Mesendoderm (in vitro differentiated cells): ENCODE data around the gene CD244.
"Not testable (repeated sequence)": the region's sequence is repeated elsewhere in the genome, so short reads cannot be mapped to it uniquely, and the experiment has no call there.

Source experiments
- DNase-seq: peaks from one replicate; pipeline ENCODE4 v3.0.0; 2013
- H2AK5ac ChIP-seq: 2 replicates; pipeline ENCODE4 v1.6.1; 2013; ENCODE audit warnings: low read length, inconsistent platforms
- H2BK120ac ChIP-seq: 2 replicates; pipeline ENCODE4 v1.6.1; 2013; ENCODE audit warnings: low read depth, mild to moderate bottlenecking, low read length, moderate library complexity, mixed read lengths
- H2BK15ac ChIP-seq: replicated peaks from 2 replicates; pipeline ENCODE4 v1.6.1; 2013; ENCODE audit warnings: low read depth, mild to moderate bottlenecking, moderate library complexity
- H2BK5ac ChIP-seq: 2 replicates; pipeline ENCODE4 v1.6.1; 2013; ENCODE audit warnings: low read length, inconsistent platforms
- H3K18ac ChIP-seq: 2 replicates; pipeline ENCODE4 v1.6.1; 2013; ENCODE audit warnings: mild to moderate bottlenecking, low read length, mixed read lengths
- H3K23ac ChIP-seq: one replicate; pipeline ENCODE4 v1.6.1; 2013; ENCODE audit warnings: low read length
- H3K27ac ChIP-seq: 2 replicates; pipeline ENCODE4 v1.5.1; 2013; ENCODE audit warnings: low read depth, mild to moderate bottlenecking, inconsistent platforms, low read length, moderate library complexity
- H3K27me3 ChIP-seq: 2 replicates; pipeline ENCODE4 v1.6.1; 2013; ENCODE audit warnings: low read length, control low read depth, mild to moderate bottlenecking, inconsistent platforms; ENCODE audit not compliant: insufficient read depth, poor library complexity
- H3K36me3 ChIP-seq: 2 replicates; pipeline ENCODE4 v1.6.1; 2013; ENCODE audit warnings: low read length, inconsistent platforms; ENCODE audit not compliant: control insufficient read depth, insufficient read depth
- H3K4ac ChIP-seq: one replicate; pipeline ENCODE4 v1.6.1; 2013; ENCODE audit warnings: low read depth, mild to moderate bottlenecking, low read length, moderate library complexity
- H3K4me1 ChIP-seq: 2 replicates; pipeline ENCODE4 v1.6.1; 2013; ENCODE audit warnings: low read depth, low read length, inconsistent platforms; ENCODE audit not compliant: control insufficient read depth
- H3K4me2 ChIP-seq: 2 replicates; pipeline ENCODE4 v1.6.1; 2013; ENCODE audit warnings: low read length
- H3K4me3 ChIP-seq: 2 replicates; pipeline ENCODE4 v1.5.1; 2013; ENCODE audit warnings: mild to moderate bottlenecking, low read length
- H3K56ac ChIP-seq: one replicate; pipeline ENCODE4 v1.6.1; 2013; ENCODE audit warnings: low read length
- H3K79me1 ChIP-seq: 2 replicates; pipeline ENCODE4 v1.6.1; 2013; ENCODE audit warnings: low read length, inconsistent platforms
- H3K79me2 ChIP-seq: 2 replicates; pipeline ENCODE4 v1.6.1; 2013; ENCODE audit warnings: mild to moderate bottlenecking, low read length; ENCODE audit not compliant: control insufficient read depth, insufficient read depth
- H3K9ac ChIP-seq: 2 replicates; pipeline ENCODE4 v1.6.1; 2013; ENCODE audit warnings: low read length, inconsistent platforms
- H4K5ac ChIP-seq: one replicate; pipeline ENCODE4 v1.6.1; 2013; ENCODE audit warnings: low read length
- H4K8ac ChIP-seq: one replicate; pipeline ENCODE4 v1.6.1; 2013; ENCODE audit warnings: low read depth, mild to moderate bottlenecking, control low read depth, low read length, moderate library complexity
- WGBS: extraction: QIAGEN DNeasy Blood & Tissue Kit; methylation state at CpG from one replicate; pipeline ENCODE4 v1.1.7; 2013; ENCODE audit warnings: low lambda C conversion rate, missing lambda C conversion rate; ENCODE audit not compliant: insufficient coverage; ENCODE audit errors: extremely low coverage; 5-methylcytosine and 5-hydroxymethylcytosine counted together

The CD244 gene

DNA sequence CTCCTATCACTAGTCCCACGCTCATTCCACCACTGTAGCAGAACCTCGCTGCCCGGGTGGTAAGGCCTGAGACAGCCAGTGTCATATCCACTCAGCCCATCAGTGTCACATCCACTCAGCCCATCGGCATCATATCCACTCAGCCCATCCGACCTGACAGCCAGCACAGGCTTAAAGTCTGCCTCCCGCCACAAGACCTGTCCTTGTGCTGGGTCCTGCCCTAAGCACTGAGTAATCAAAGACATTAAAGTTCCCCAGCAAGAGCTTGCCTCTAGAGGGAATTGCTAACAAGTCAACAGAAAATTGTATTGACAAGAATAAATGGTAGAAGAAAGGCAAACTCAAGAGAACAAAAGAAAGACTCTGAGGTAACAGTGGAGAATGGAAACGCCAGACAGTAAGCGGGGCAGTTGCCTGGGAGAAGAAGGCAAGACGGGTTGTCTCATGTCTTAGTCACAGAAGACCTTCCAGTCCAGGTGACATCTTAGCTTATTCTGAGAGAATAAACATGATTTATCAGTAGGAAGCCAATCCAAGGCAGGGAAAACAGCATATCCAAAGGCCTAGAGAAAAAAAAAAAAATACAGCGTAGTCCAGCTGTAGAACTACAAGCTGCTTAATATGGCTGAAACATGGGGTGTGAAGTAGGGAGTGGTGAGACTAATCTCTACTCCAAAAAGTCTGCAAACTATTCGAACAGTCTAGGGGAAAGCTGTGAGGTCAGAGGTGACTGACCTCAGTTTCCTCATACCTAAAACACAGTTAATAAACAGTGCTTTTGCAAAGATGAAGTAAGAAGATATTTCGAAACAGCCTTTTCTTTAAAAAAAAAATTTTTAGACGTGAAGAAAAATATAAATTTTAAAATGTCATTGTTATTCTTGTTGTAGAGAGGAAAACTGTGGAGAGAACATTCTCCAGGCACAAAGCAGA, 21.2 kb upstream of the CD244 start:
- no peak overlapping the region for H2BK120ac ChIP-seq
- H3K27ac ChIP-seq = no peak overlapping the region

DNA sequence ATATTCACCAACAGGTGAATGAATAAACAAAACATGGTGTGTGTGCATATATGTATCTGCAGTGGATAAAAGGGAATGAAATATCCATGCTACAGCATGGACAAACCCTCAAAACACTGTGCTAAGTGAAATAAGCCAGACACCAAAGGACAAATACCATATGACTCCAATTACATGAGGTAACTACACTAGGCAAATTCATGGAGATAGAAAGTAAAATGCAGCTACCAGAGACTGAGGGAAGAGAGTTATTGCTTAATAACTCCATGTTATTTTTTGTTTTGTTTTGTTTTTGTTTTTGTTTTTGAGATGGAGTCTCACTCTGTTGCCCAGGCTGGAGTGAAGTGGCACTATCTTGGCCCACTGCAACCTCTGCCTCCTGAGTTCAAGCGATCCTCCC, 19.9 kb upstream of the CD244 start:
- Histone ChIP-seq H3K4me3 (no peak overlapping the region), H3K4me1 (no peaks in the 10 kb centered on the region), H3K79me1 (no peaks in the 10 kb centered on the region), H3K18ac (no peak overlapping the region), H4K8ac (no peak overlapping the region), H3K27ac (no peak overlapping the region), H3K79me2 (no peaks in the 10 kb centered on the region), H4K5ac (no peak overlapping the region), H2BK15ac (no peak overlapping the region), H3K27me3 (no peaks in the 10 kb centered on the region), H3K36me3 (no peaks in the 10 kb centered on the region), H3K4ac (no peak overlapping the region), H3K9ac (no peak overlapping the region), H3K56ac (no peak overlapping the region), H3K23ac (no peak overlapping the region), H2AK5ac (no peak overlapping the region), H3K4me2 (no peak overlapping the region), H2BK120ac (no peak overlapping the region), H2BK5ac (no peak overlapping the region)
- no peak for DNase-seq
- WGBS = no CpG with 5 or more reads among the region's 1 CpG

More for the DNA sequence above, 21.2 kb upstream of the CD244 start:
- Histone ChIP-seq H3K4me2 (no peak overlapping the region), H3K4me1 (no peaks in the 10 kb centered on the region), H4K5ac (no peak overlapping the region), H3K36me3 (no peaks in the 10 kb centered on the region), H3K56ac (no peak overlapping the region), H3K4me3 (no peak overlapping the region), H2BK5ac (no peak overlapping the region), H3K9ac (no peak overlapping the region), H2BK15ac (no peak overlapping the region), H3K4ac (no peak overlapping the region), H3K79me2 (no peaks in the 10 kb centered on the region), H3K79me1 (no peaks in the 10 kb centered on the region), H3K23ac (no peak overlapping the region), H4K8ac (no peak overlapping the region), H3K18ac (no peak overlapping the region), H2AK5ac (no peak overlapping the region), H3K27me3 (no peaks in the 10 kb centered on the region)
- WGBS = 100% methylated on average over 2 of the region's 13 CpGs
- DNase-seq = no peak

DNA sequence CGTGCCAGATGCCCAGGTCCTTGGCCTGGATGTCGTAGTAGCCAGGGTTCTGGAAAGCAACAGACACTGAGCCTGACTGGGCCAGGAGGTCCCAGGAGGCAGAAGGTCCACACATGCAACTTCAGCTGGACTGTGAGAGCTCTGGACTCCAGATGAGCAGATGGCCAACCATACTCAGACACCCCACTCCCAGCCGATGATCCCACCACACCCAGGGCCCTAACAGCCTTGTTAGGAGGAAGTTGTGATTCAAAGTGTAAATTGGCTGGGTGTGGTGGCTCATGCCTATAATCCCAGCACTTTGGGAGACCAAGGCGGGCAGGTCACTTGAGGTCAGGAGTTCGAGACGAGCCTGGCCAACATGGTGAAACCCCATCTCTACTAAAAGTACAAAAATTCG, 18.6 kb upstream of the CD244 start:
- H2AK5ac ChIP-seq, H3K23ac ChIP-seq, H3K4me3 ChIP-seq, H3K4me2 ChIP-seq, H3K27me3 ChIP-seq, H3K36me3 ChIP-seq, H2BK5ac ChIP-seq, H2BK120ac ChIP-seq, H3K9ac ChIP-seq, DNase-seq, H2BK15ac ChIP-seq, H4K5ac ChIP-seq, H3K27ac ChIP-seq, H3K4me1 ChIP-seq, H3K79me2 ChIP-seq, H3K4ac ChIP-seq, H3K79me1 ChIP-seq, H4K8ac ChIP-seq, H3K56ac ChIP-seq, H3K18ac ChIP-seq: not testable (repeated sequence)
- WGBS = no CpG with 5 or more reads among the region's 7 CpGs

DNA sequence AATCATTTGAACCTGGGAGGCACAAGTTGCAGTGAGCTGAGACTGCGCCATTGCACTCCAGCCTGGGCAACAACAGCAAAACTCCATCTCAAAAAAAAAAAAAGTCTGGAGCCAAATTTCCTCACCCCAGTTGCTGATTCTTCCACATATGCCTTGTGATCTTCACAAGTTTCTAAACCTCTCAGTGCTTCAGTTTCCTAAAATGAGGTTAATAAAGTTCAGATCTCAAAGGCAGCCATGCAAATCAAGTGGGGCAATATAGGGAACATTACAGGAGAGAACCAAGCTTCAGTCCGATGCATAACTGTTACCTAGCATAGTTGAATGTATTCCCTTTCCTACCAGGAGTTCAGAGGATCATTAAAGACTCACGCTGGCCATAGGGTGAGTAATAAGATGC, 17.5 kb upstream of the CD244 start:
- Histone ChIP-seq H3K56ac (no peak overlapping the region), H3K36me3 (no peaks in the 10 kb centered on the region), H3K79me1 (no peaks in the 10 kb centered on the region), H2BK5ac (no peak overlapping the region), H4K8ac (no peak overlapping the region), H3K23ac (no peak overlapping the region), H3K4me1 (no peaks in the 10 kb centered on the region), H3K4ac (no peak overlapping the region), H3K18ac (no peak overlapping the region), H2BK120ac (no peak overlapping the region), H3K79me2 (no peaks in the 10 kb centered on the region), H3K9ac (no peak overlapping the region), H3K27me3 (no peaks in the 10 kb centered on the region), H3K4me3 (no peak overlapping the region), H2BK15ac (no peak overlapping the region), H3K27ac (no peak overlapping the region), H3K4me2 (no peak overlapping the region), H2AK5ac (no peak overlapping the region), H4K5ac (no peak overlapping the region)
- WGBS = no CpG with 5 or more reads among the region's 3 CpGs
- no peak for DNase-seq

DNA sequence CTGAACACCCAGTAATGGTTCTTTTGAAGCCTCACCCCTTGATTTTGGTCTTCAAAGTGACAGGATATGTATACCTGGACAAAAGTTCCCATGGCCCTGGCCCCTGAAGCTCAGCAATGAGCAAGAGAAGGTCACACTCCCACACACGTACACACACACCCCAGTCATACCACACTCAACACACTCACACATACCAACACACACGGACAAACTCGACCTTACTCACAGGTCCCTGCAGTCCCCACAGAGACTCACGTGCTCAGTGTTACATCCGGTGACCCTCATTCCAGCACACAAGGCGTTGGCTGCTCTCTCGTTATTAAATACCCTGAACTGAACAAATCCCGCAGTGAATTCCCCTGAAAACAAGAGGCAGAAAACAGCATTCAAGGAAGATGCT, 16.4 kb upstream of the CD244 start:
- Histone ChIP-seq H3K23ac (no peak overlapping the region), H4K5ac (no peak overlapping the region), H3K27ac (no peak overlapping the region), H3K56ac (no peak overlapping the region), H3K4me3 (no peak overlapping the region), H3K9ac (no peak overlapping the region), H3K4me2 (no peak overlapping the region), H2AK5ac (no peak overlapping the region), H2BK120ac (no peak overlapping the region), H3K79me1 (no peaks in the 10 kb centered on the region), H3K4ac (no peak overlapping the region), H2BK5ac (no peak overlapping the region), H3K18ac (no peak overlapping the region), H3K27me3 (no peaks in the 10 kb centered on the region), H2BK15ac (no peak overlapping the region), H3K36me3 (no peaks in the 10 kb centered on the region), H4K8ac (no peak overlapping the region), H3K4me1 (no peaks in the 10 kb centered on the region), H3K79me2 (no peaks in the 10 kb centered on the region)
- DNase-seq = no peak
- no CpG with 5 or more reads among the region's 8 CpGs for WGBS

DNA sequence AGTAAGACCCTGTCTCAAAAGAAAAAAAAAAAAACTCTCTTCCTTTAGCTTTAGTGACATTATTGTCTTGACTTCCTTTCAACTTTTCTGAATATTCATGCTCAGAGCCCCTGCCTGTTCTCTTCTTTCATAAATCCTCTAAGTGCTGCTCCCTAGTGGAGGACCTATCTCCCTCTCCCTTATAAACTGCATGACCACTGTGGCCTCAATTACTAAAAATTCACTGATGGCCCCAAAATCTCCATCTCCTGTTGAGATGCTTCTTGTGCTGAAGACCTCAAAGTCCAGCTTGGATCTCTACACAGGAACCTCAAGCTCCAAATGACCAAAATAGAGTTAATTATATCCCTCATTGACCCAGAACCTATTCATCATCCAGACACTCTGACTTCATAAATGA, 14.5 kb upstream of the CD244 start:
- peak; percentile 46 for DNase-seq
- H3K27ac ChIP-seq = no peak overlapping the region
- no peak overlapping the region for H3K56ac ChIP-seq
- no peak overlapping the region for H4K5ac ChIP-seq
- no peak overlapping the region for H2BK5ac ChIP-seq
- H2BK120ac ChIP-seq = no peak overlapping the region
- no peaks in the 10 kb centered on the region for H3K27me3 ChIP-seq
- H3K4me3 ChIP-seq = no peak overlapping the region
- no peak overlapping the region for H3K4me2 ChIP-seq
- no peak overlapping the region for H2BK15ac ChIP-seq
- H3K9ac ChIP-seq = no peak overlapping the region
- no peak overlapping the region for H3K18ac ChIP-seq
- no peak overlapping the region for H3K23ac ChIP-seq
- H3K79me1 ChIP-seq = no peaks in the 10 kb centered on the region
- no peaks in the 10 kb centered on the region for H3K36me3 ChIP-seq
- H2AK5ac ChIP-seq = no peak overlapping the region
- H4K8ac ChIP-seq = no peak overlapping the region
- no peaks in the 10 kb centered on the region for H3K4me1 ChIP-seq
- H3K4ac ChIP-seq = no peak overlapping the region
- H3K79me2 ChIP-seq = no peaks in the 10 kb centered on the region
